ENCODE measurements around the gene ZBTB11. TPM values are rescaled to one million over a fixed set of nuclear protein-coding genes. Genes with fewer than 3 reads are reported as not detected.

The ZBTB11 gene
- total and polyA plus RNA-seq, 9 of the 15 experiments (the other 6 are each of a cell fraction or from before 2014, with no cell fraction given) = 6.2 to 31.9 (median 21.4) TPM

GRCh38 chr3:101637451-101637850 lies 39.5 kb downstream of the ZBTB11 start:
- H4K20me1 ChIP-seq (replicated peaks; ENCODE audit: control insufficient read depth, insufficient read depth, low read length) = no peaks in the 10 kb centered on the region
- H3K9me3 ChIP-seq (replicated peaks; ENCODE audit: control insufficient read depth, insufficient read depth, low read depth, low read length) = no peaks in the 10 kb centered on the region
- peaks cover 58% of the 10 kb centered on the region for H3K36me3 ChIP-seq (ENCODE audit: control insufficient read depth, insufficient read depth, low read length)
- in situ Hi-C loops (cut with MboI) (no loop called here), intact Hi-C loops (cut with micrococcal nuclease) (loop anchor here (5.0 to 10.0 kb wide), 2 partner anchors 125 to 263 kb away; partner anchors contain the start of gene SENP7)
- FAIRE-seq = peak; percentile 23
- peak overlapping the region; percentile 86 for H3K27ac ChIP-seq (ENCODE audit: extremely low read depth, low read depth, low read length)
- H3K79me2 ChIP-seq (ENCODE audit: control insufficient read depth, insufficient read depth, low read length) = peaks cover 98% of the 10 kb centered on the region
- no peaks in the 10 kb centered on the region for H3K9me1 ChIP-seq (ENCODE audit: control insufficient read depth, insufficient read depth, low read length)
- 1% methylated on average over 10 of the region's 10 CpGs for WGBS (ENCODE audit: insufficient coverage, low coverage, missing lambda C conversion rate)
- DNase-seq (ENCODE audit: extremely low read depth in 1 of 4, low spot score in 3 of 4) = peak in 1 of 4 experiments; percentile 74
- ChIA-PET CTCF (ENCODE audit: low intra/inter-chr PET ratio) (interaction anchor here (2.8 kb wide), 1 partner anchor 64 kb away, joined by 9 read pairs; the partner anchor contains the start of gene PCNP), POLR2A (interaction anchor here (0.6 to 2.2 kb wide), 2 partner anchors 37 to 39 kb away, joined by 3 to 6 read pairs; no protein-coding TSS in a partner anchor)
- H3K9ac ChIP-seq (ENCODE audit: insufficient read depth in 1 of 2, low read depth in 2 of 2, low read length in 2 of 2) = peak overlapping the region; percentile 87 to 91; a peak in 3 of 4 replicates
- BruUV-seq (replicated peaks) = no TSS peak
- peak overlapping the region; percentile 63 for H3K4me3 ChIP-seq
- TF ChIP-seq KLF16 (IDR thresholded peaks at IDR 0.05) (0 out of 2 replicates have a peak, but pooled peaks have one; percentile 4), HCFC1 (IDR thresholded peaks at IDR 0.05; ENCODE audit: low read depth, low read length) (no peak), MBD1 (CRISPR knock-in tag; IDR thresholded peaks at IDR 0.05) (no peak), HMBOX1 (IDR thresholded peaks at IDR 0.05) (peak; percentile 58), SNAPC5 (CRISPR knock-in tag; IDR thresholded peaks at IDR 0.05) (no peak), MLLT1 (IDR thresholded peaks at IDR 0.05) (0 out of 4 replicates have a peak, but pooled peaks of 1 of the 2 experiments have one; percentile 7), UBTF (IDR thresholded peaks at IDR 0.05; ENCODE audit: borderline replicate concordance in 1 of 2, low read depth in 2 of 2, low read length in 2 of 2) (0 out of 4 replicates have a peak, but pooled peaks of 1 of the 2 experiments have one; percentile 19), CBFA2T3 (IDR thresholded peaks at IDR 0.05) (peak; percentile 36; the same call in 1 of the 2 replicates), MTF1 (CRISPR knock-in tag; IDR thresholded peaks at IDR 0.05; ENCODE audit: borderline replicate concordance) (no peak), TAF1 (IDR thresholded peaks at IDR 0.05; ENCODE audit: control insufficient read depth, extremely low read depth, insufficient read depth, low read length, severe bottlenecking) (peak; percentile 12), ZSCAN32 (CRISPR knock-in tag; IDR thresholded peaks at IDR 0.05) (no peak)
- H3K4me1 ChIP-seq (replicated peaks in 1 of 2; ENCODE audit: control insufficient read depth in 2 of 2, insufficient read depth in 2 of 2, low read length in 2 of 2) = peaks cover 2 to 11% of the 10 kb centered on the region in 2 experiments; a peak in 3 of 5 replicates
- ATAC-seq = peak; percentile 9
- peak overlapping the region; percentile 38; the same call in 1 of the 2 replicates for H2AFZ ChIP-seq (ENCODE audit: low read depth, low read length)
- no peaks in the 10 kb centered on the region for H3K27me3 ChIP-seq (ENCODE audit: control insufficient read depth in 2 of 2, insufficient read depth in 2 of 2, low read length in 2 of 2)
- H3K4me2 ChIP-seq (ENCODE audit: insufficient read depth, low read length) = peak overlapping the region; percentile 93

All from K562 (cell line).